Inferior parietal cortex (tissue), 1 donor: ENCODE measurements around the gene CCNY.
A peak's percentile ranks its signal among the peaks of the same experiment; 100 is the strongest.

ENCODE experiments used
- DNase-seq: peaks from one replicate; pipeline ENCODE4 v3.0.0-alpha.2; 2016; ENCODE audit errors: extremely low spot score

The CCNY gene

GRCh38 chr10:35355971-35356724 is 19.8 kb downstream of the CCNY start:
- DNase-seq, result no peak

GRCh38 chr10:35356725-35357092 is 20.4 kb downstream of the CCNY start:
- DNase-seq, result no peak

- no peak for DNase-seq
These were observed 22.7 kb downstream of the CCNY start for GRCh38 chr10:35359056-35359455.

GRCh38 chr10:35359873-35360272 is 23.6 kb downstream of the CCNY start:
- no peak for DNase-seq

GRCh38 chr10:35362701-35363350 is 26.5 kb downstream of the CCNY start:
- DNase-seq, result no peak

- DNase-seq, result no peak
These were observed 27.3 kb downstream of the CCNY start for GRCh38 chr10:35363587-35363986.

GRCh38 chr10:35364808-35365207 is 28.5 kb downstream of the CCNY start:
- DNase-seq, result no peak

GRCh38 chr10:35365994-35366393 is 29.7 kb downstream of the CCNY start:
- no peak for DNase-seq

- DNase-seq, result no peak
These were observed 31.0 kb downstream of the CCNY start for GRCh38 chr10:35367107-35367859.

GRCh38 chr10:35367982-35368381 is 31.7 kb downstream of the CCNY start:
- DNase-seq, result no peak

- DNase-seq, result no peak
These were observed 32.3 kb downstream of the CCNY start for GRCh38 chr10:35368485-35369048.

GRCh38 chr10:35369049-35369611 is 32.8 kb downstream of the CCNY start:
- no peak for DNase-seq

- DNase-seq, result no peak
These were observed 35.4 kb downstream of the CCNY start for GRCh38 chr10:35371731-35372130.

GRCh38 chr10:35372329-35372728 is 36.0 kb downstream of the CCNY start:
- no peak for DNase-seq

- DNase-seq, result no peak
These were observed 38.9 kb downstream of the CCNY start for GRCh38 chr10:35375091-35375765.

- DNase-seq, result no peak
These were observed 40.9 kb downstream of the CCNY start for GRCh38 chr10:35377050-35377728.

- no peak for DNase-seq
These were observed 42.4 kb downstream of the CCNY start for GRCh38 chr10:35378541-35379210.

- peak; percentile 43 for DNase-seq
These were observed 43.2 kb downstream of the CCNY start for GRCh38 chr10:35379226-35380137.

GRCh38 chr10:35382096-35382495 is 45.8 kb downstream of the CCNY start:
- DNase-seq, result no peak
